H1 (cell line): ENCODE results near the gene DPP3. TPM values are rescaled to one million over a fixed set of nuclear protein-coding genes. Genes with fewer than 3 reads are reported as not detected.

Experiments
- CTCF ChIA-PET: fragments of 300-600 bp; sonication (Branson Sonifier 250); formaldehyde crosslinking; loops from one replicate; lab custom pipeline; 2021; ENCODE audit not compliant: partially characterized antibody; lab: Charles Lee
- POLR2A ChIA-PET: fragments of 300-600 bp; sonication (Branson Sonifier 250); formaldehyde crosslinking; loops from one replicate; lab custom pipeline; 2021; ENCODE audit warnings: inconsistent platforms; ENCODE audit not compliant: partially characterized antibody; lab: Charles Lee
- DNase-seq, 2 experiments: peaks; one replicate each; pipeline versions ENCODE4 v3.0.0 to v3.0.0-alpha.2; 2010 to 2022; ENCODE audit warnings: low spot score in 2 of 2, low read depth in 1 of 2, mixed read lengths in 1 of 2
- FAIRE-seq: peaks from 2 replicates; lab custom pipeline; 2011; peaks lifted over from hg19 to GRCh38; lab: Jason Lieb, UNC
- H2AFZ ChIP-seq: 2 replicates; pipeline ENCODE4 v1.8.1; 2012; ENCODE audit warnings: low read length, inconsistent platforms
- H2AK5ac ChIP-seq: 2 replicates; pipeline ENCODE4 v1.6.1; 2013; ENCODE audit warnings: low read depth, low read length
- H2BK120ac ChIP-seq: replicated peaks from 2 replicates; pipeline ENCODE3; 2013; ENCODE audit warnings: low read depth, low read length, inconsistent platforms
- H2BK12ac ChIP-seq: 2 replicates; pipeline ENCODE4 v1.6.1; 2013; ENCODE audit warnings: low read depth, low read length
- H2BK15ac ChIP-seq: 2 replicates; pipeline ENCODE4 v1.6.1; 2013; ENCODE audit warnings: low read length
- H2BK20ac ChIP-seq: 2 replicates; pipeline ENCODE4 v1.6.1; 2013; ENCODE audit warnings: low read length
- H2BK5ac ChIP-seq: 2 replicates; pipeline ENCODE4 v1.6.1; 2013; ENCODE audit warnings: low read depth, low read length
- H3K14ac ChIP-seq: 2 replicates; pipeline ENCODE4 v1.6.1; 2013; ENCODE audit warnings: inconsistent platforms; ENCODE audit not compliant: insufficient read length
- H3K18ac ChIP-seq: 2 replicates; pipeline ENCODE4 v1.6.1; 2013; ENCODE audit warnings: low read length; ENCODE audit errors: extremely low read depth
- H3K23ac ChIP-seq: 2 replicates; pipeline ENCODE4 v1.6.1; 2013; ENCODE audit warnings: inconsistent platforms; ENCODE audit not compliant: insufficient read length
- H3K23me2 ChIP-seq: 2 replicates; pipeline ENCODE4 v1.6.1; 2013; ENCODE audit warnings: low read depth, low read length
- H3K27ac ChIP-seq: 2 replicates; pipeline ENCODE4 v1.6.1; 2011; ENCODE audit warnings: low read depth, low read length, inconsistent platforms
- H3K27me3 ChIP-seq, 4 experiments: replicated peaks in 1 of 4; 1 replicate in 1 of 4; 2 replicates in 3 of 4; pipeline versions ENCODE4 v1.6.1 to v1.8.1; 2011 to 2013; ENCODE audit warnings: low read length in 3 of 4, mild to moderate bottlenecking in 3 of 4, inconsistent platforms in 2 of 4, mixed read lengths in 2 of 4, moderate library complexity in 1 of 4; ENCODE audit not compliant: control insufficient read depth in 3 of 4, insufficient read depth in 3 of 4; ENCODE audit errors: extremely low read depth in 1 of 4
- H3K36me3 ChIP-seq, 4 experiments: 2 replicates each; pipeline versions ENCODE4 v1.6.1 to v1.8.1; 2011 to 2013; ENCODE audit warnings: mild to moderate bottlenecking in 4 of 4, low read length in 3 of 4, moderate library complexity in 2 of 4, control low read depth in 1 of 4, inconsistent platforms in 1 of 4; ENCODE audit not compliant: insufficient read depth in 4 of 4, control insufficient read depth in 2 of 4
- H3K4ac ChIP-seq: replicated peaks from 2 replicates; pipeline ENCODE3; 2013; ENCODE audit warnings: low read length, low read depth, mixed read lengths, inconsistent platforms; ENCODE audit not compliant: insufficient read length
- H3K4me1 ChIP-seq, 4 experiments: replicated peaks in 1 of 4; 1 replicate in 1 of 4; 2 replicates in 3 of 4; pipeline versions ENCODE4 v1.6.1 to v1.8.1; 2011 to 2013; ENCODE audit warnings: low read length in 3 of 4, inconsistent platforms in 2 of 4, mixed read lengths in 1 of 4; ENCODE audit not compliant: insufficient read depth in 4 of 4, control insufficient read depth in 3 of 4
- H3K4me2 ChIP-seq, 2 experiments: 2 replicates each; pipeline versions ENCODE4 v1.6.1 to v1.8.1; 2011 to 2013; ENCODE audit warnings: low read depth in 2 of 2, low read length in 2 of 2, control low read depth in 1 of 2, inconsistent platforms in 1 of 2, mild to moderate bottlenecking in 1 of 2; ENCODE audit not compliant: insufficient read depth in 1 of 2
- H3K4me3 ChIP-seq, 4 experiments: fragments of 200-600, 300-600 bp in 1 of 4; sonication (generic), shearing (Covaris generic), sonication (Bioruptor Twin) in 1 of 4; 2 replicates each; pipeline versions ENCODE4 v1.5.1 to v1.8.1; 2011 to 2016; ENCODE audit warnings: low read length in 4 of 4, low read depth in 3 of 4, control low read depth in 2 of 4, inconsistent platforms in 2 of 4, mild to moderate bottlenecking in 2 of 4, mixed read lengths in 1 of 4, moderate library complexity in 1 of 4; ENCODE audit not compliant: insufficient read depth in 2 of 4; ENCODE audit errors: extremely low read depth in 1 of 4
- H3K56ac ChIP-seq: replicated peaks from 2 replicates; pipeline ENCODE3; 2013; ENCODE audit warnings: low read depth, mild to moderate bottlenecking, mixed read lengths, low read length, inconsistent platforms; ENCODE audit not compliant: insufficient read length
- H3K79me1 ChIP-seq: 2 replicates; pipeline ENCODE4 v1.6.1; 2013; ENCODE audit warnings: low read depth, low read length, control low read depth
- H3K79me2 ChIP-seq, 2 experiments: 2 replicates each; pipeline versions ENCODE4 v1.6.1 to v1.8.1; 2012 to 2013; ENCODE audit warnings: low read length in 2 of 2, mild to moderate bottlenecking in 2 of 2, inconsistent platforms in 1 of 2; ENCODE audit not compliant: insufficient read depth in 2 of 2, control insufficient read depth in 1 of 2
- H3K9ac ChIP-seq, 4 experiments: replicated peaks in 1 of 4; 1 replicate in 1 of 4; 2 replicates in 3 of 4; pipeline versions ENCODE4 v1.6.1 to v1.8.1; 2011 to 2013; ENCODE audit warnings: low read depth in 3 of 4, low read length in 3 of 4, control low read depth in 2 of 4, mild to moderate bottlenecking in 2 of 4, moderate library complexity in 2 of 4, inconsistent platforms in 1 of 4; ENCODE audit errors: extremely low read depth in 1 of 4
- H3K9me3 ChIP-seq, 2 experiments: 2 replicates each; pipeline versions ENCODE4 v1.6.1 to v1.8.1; 2012 to 2013; ENCODE audit warnings: mild to moderate bottlenecking in 2 of 2, moderate library complexity in 2 of 2, control low read depth in 1 of 2, inconsistent platforms in 1 of 2, low read depth in 1 of 2, low read length in 1 of 2, mixed read lengths in 1 of 2; ENCODE audit not compliant: insufficient read depth in 2 of 2
- H4K20me1 ChIP-seq, 2 experiments: replicated peaks in 1 of 2; 2 replicates each; pipeline versions ENCODE3 to v1.8.1; 2011 to 2013; ENCODE audit warnings: inconsistent platforms in 2 of 2, low read length in 2 of 2, mild to moderate bottlenecking in 1 of 2; ENCODE audit not compliant: insufficient read depth in 2 of 2, control insufficient read depth in 1 of 2
- H4K5ac ChIP-seq: 2 replicates; pipeline ENCODE4 v1.6.1; 2013; ENCODE audit warnings: low read length, low read depth, mixed read lengths, inconsistent platforms; ENCODE audit not compliant: insufficient read length
- H4K8ac ChIP-seq: 2 replicates; pipeline ENCODE4 v1.8.0; 2013; ENCODE audit warnings: mild to moderate bottlenecking, moderate library complexity, low read length, inconsistent platforms; ENCODE audit not compliant: insufficient read depth; ENCODE audit errors: extremely low read depth
- H4K91ac ChIP-seq: replicated peaks from 2 replicates; pipeline ENCODE3; 2013; ENCODE audit warnings: low read length, mixed read lengths, inconsistent platforms; ENCODE audit not compliant: insufficient read length
- FOSL1 ChIP-seq: IDR thresholded peaks from 2 replicates; pipeline ENCODE4 v1.6.1; 2011; ENCODE audit warnings: mild to moderate bottlenecking, low read depth, low read length, moderate library complexity; ENCODE audit not compliant: insufficient read depth
- HDAC6 ChIP-seq: IDR thresholded peaks from one replicate; pipeline ENCODE4 v1.7.1; 2012; ENCODE audit warnings: low read depth, mild to moderate bottlenecking, inconsistent platforms, low read length, moderate library complexity
- MAFK ChIP-seq: IDR thresholded peaks from 2 replicates; pipeline ENCODE4 v1.6.1; 2012; ENCODE audit warnings: low read depth, mild to moderate bottlenecking, improper control_type of control experiment, low read length
- POLR2AphosphoS5 ChIP-seq: IDR thresholded peaks from 2 replicates; pipeline ENCODE4 v1.6.1; 2011; ENCODE audit warnings: low read depth, low read length
- POU5F1 ChIP-seq: IDR thresholded peaks from 2 replicates; pipeline ENCODE4 v1.6.1; 2011; ENCODE audit warnings: low read depth, mild to moderate bottlenecking, low read length, moderate library complexity
- RFX5 ChIP-seq: IDR thresholded peaks from 2 replicates; pipeline ENCODE4 v1.6.1; 2011; ENCODE audit warnings: low read depth, low read length, improper control_type of control experiment, borderline replicate concordance
- SIN3A ChIP-seq, 2 experiments: IDR thresholded peaks in 1 of 2; conservative IDR thresholded peaks in 1 of 2; 2 replicates each; pipeline ENCODE4 v1.6.1; 2011 to 2012; ENCODE audit warnings: low read length in 2 of 2, improper control_type of control experiment in 1 of 2, low read depth in 1 of 2, mild to moderate bottlenecking in 1 of 2
- SP4 ChIP-seq: IDR thresholded peaks from 2 replicates; pipeline ENCODE4 v1.6.1; 2012; ENCODE audit warnings: low read length, inconsistent platforms
- WGBS, 2 experiments: shearing (Covaris generic) in 1 of 2; methylation state at CpG; one replicate each; pipeline versions ENCODE4 v1.1.6 to v1.1.7; 2013 to 2015; ENCODE audit warnings: low lambda C conversion rate in 2 of 2, mixed read lengths in 2 of 2, inconsistent platforms in 1 of 2, low coverage in 1 of 2, missing lambda C conversion rate in 1 of 2; ENCODE audit not compliant: insufficient replicate concordance in 2 of 2, insufficient coverage in 1 of 2, insufficient read length in 1 of 2; ENCODE audit errors: extremely low coverage in 1 of 2, missing lambda C conversion rate in 1 of 2; 5-methylcytosine and 5-hydroxymethylcytosine counted together
- polyA plus RNA-seq, 7 experiments: library from polyadenylated mRNA; depleted of rRNA in 3 of 7; stranded (reverse) in 5 of 7; unstranded in 2 of 7; fragments of >200 nt in 5 of 7; fragments of 200-250 nt in 2 of 7; gene quantifications; 1 replicate in 5 of 7; 2 replicates in 1 of 7; 4 replicates in 1 of 7; pipeline versions ENCODE4 v1.2.1 to v1.2.3, GENCODE V29; 2011 to 2013; ENCODE audit warnings: missing spikeins in 2 of 7, mixed read lengths in 2 of 7
- total RNA-seq: library from RNA; stranded (reverse); fragmentation: NEBNext Ultra II Directional; extraction: Animal tissue kit (Norgen Biotek cat#: 25700); gene quantifications from 2 replicates; pipeline ENCODE4 v1.2.1, GENCODE V29; 2021

Gene DPP3
- total and polyA plus RNA-seq, 2 of the 8 experiments (the other 6 are each of a cell fraction or from before 2014, with no cell fraction given) = 75.1 to 82.7 TPM

DNA sequence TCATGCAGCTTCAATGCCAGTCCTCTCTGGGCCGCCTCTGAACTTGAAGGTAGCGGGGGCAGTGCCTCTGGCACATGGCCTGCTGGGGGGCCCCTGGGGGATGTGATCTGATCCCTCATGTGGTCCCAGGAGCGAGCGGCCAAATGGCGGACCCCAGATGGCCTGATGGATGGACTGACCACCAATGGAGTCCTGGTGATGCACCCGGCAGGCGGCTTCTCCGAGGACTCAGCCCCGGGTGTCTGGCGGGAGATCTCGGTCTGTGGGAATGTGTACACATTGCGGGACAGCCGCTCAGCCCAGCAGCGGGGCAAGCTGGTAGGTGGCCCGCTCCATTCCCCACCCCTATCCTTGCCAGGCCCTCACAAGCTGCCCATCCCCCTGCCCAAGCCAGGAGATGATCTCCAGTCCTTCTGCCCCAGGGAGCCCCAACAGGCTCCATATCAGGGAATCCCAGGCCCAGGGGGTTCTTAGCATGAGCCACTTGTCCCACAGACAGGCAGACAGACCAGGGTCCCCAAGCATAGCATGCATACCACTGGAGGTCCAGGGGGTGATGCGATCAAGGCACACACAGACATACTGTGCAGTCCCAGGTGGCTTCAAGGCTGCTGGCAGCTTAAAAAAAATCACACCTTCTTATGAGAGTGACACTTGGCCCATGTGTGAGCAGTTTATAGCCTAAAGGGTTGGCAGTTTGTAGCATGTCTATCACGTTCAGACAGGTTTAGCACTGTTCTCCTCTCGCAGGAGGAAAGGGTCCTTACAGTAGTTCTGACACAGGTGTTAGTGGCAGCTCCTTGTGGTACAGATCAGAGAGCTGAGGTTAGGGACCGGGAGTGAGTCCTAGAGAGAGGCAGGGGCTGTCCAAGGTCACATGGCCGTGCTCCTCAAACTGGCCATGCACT lies 6.4 kb upstream of the DPP3 start:
- Histone ChIP-seq H3K9me3 (no peaks in the 10 kb centered on the region), H2BK20ac (no peak overlapping the region), H3K4me3 (no peak overlapping the region), H2AK5ac (no peak overlapping the region), H3K4ac (no peak overlapping the region), H2BK12ac (no peak overlapping the region), H3K56ac (no peak overlapping the region), H3K27me3 (no peaks in the 10 kb centered on the region), H3K79me2 (no peaks in the 10 kb centered on the region), H3K4me1 (peaks cover 2 to 9% (median 3%) of the 10 kb centered on the region in 4 experiments; a peak in 6 of 7 replicates), H2BK5ac (no peak overlapping the region), H4K5ac (no peak overlapping the region), H4K20me1 (peaks cover 2% of the 10 kb centered on the region in 2 experiments), H3K27ac (no peak overlapping the region), H2BK15ac (no peak overlapping the region), H3K9ac (0 out of 7 replicates have a peak overlapping the region, but pooled peaks of 1 of the 4 experiments have one; percentile 1), H3K23me2 (no peaks in the 10 kb centered on the region), H4K91ac (no peak overlapping the region), H2AFZ (no peak overlapping the region), H4K8ac (no peak overlapping the region), H3K4me2 (no peak overlapping the region), H3K18ac (no peak overlapping the region), H2BK120ac (no peak overlapping the region), H3K36me3 (no peaks in the 10 kb centered on the region; a peak in 2 of 8 replicates), H3K23ac (no peak overlapping the region), H3K14ac (no peak overlapping the region), H3K79me1 (no peaks in the 10 kb centered on the region)
- DNase-seq (peak in 1 of 2 experiments; percentile 38), FAIRE-seq (no peak)
- POLR2A ChIA-PET = interaction anchor here (1.1 to 2.0 kb wide), 3 partner anchors 9 to 18 kb away, joined by 3 to 6 read pairs (median 3); no protein-coding TSS in a partner anchor
- no peak for TF ChIP-seq FOSL1
- TF ChIP-seq SIN3A (conservative IDR thresholded peaks at IDR 0.05 in 1 of 2, IDR thresholded peaks at IDR 0.05 in 1 of 2; ENCODE audit: low read depth in 1 of 2, low read length in 2 of 2) = no peak
- TF ChIP-seq POU5F1 = no peak
- no peak for TF ChIP-seq SP4
- no peak for TF ChIP-seq RFX5
- no peak for TF ChIP-seq HDAC6
- no peak for TF ChIP-seq POLR2AphosphoS5
- TF ChIP-seq MAFK = no peak
- 90% methylated on average over 20 of the region's 20 CpGs; no CpG with 5 or more reads in 1 of the 2 experiments for WGBS, 2 experiments
- CTCF ChIA-PET = interaction anchor here (0.9 to 1.7 kb wide), 3 partner anchors 35 to 110 kb away, joined by 3 to 4 read pairs (median 3); partner anchors contain the start of gene MRPL11
